ENCODE results near the gene PANK3.
"Not testable (repeated sequence)": the region's sequence is repeated elsewhere in the genome, so short reads cannot be mapped to it uniquely, and the experiment has no call there.

DNA sequence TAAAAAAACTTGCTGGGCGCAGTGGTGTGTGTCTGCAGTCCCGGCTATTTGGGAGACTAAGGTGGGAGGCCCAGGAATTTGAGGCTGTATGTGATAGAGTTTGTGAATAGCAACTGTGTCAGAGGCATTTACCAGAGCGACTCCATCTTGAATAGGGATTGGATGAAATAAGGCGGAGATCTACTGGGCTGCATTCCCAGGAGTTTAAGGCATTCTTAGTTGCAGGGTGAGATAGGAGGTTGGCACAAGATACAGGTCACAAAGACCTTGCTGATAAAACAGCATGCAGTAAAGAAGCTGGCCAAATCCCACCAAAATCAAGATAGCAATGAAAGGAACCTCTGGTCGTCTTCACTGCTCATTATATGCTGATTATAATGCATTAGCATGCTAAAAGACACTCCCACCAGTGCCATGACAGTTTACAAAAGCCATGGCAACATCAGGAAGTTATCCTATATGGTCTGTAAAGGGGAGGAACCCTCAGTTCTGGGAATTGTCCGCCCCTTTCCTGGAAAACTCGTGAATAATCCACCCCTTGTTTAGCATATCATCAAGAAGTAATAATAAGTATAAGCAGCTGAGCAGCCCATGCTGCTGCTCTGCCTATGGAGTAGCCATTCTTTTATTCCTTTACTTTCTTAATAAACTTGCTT is 1.8 kb upstream of the PANK3 start:
- not testable (repeated sequence) for TF ChIP-seq POLR2AphosphoS5, POLR2A (IDR thresholded peaks at IDR 0.05; ENCODE audit: low read depth, low read length)

All from GM12892 (cell line).